ENCODE data around the gene PDIA2. TPM values are rescaled to one million over a fixed set of nuclear protein-coding genes. Genes with fewer than 3 reads are reported as not detected.
"Not testable (repeated sequence)": the region's sequence is repeated elsewhere in the genome, so short reads cannot be mapped to it uniquely, and the experiment has no call there.

PDIA2 gene
- total RNA-seq, 1 experiment from 2014 or later: not detected

DNA sequence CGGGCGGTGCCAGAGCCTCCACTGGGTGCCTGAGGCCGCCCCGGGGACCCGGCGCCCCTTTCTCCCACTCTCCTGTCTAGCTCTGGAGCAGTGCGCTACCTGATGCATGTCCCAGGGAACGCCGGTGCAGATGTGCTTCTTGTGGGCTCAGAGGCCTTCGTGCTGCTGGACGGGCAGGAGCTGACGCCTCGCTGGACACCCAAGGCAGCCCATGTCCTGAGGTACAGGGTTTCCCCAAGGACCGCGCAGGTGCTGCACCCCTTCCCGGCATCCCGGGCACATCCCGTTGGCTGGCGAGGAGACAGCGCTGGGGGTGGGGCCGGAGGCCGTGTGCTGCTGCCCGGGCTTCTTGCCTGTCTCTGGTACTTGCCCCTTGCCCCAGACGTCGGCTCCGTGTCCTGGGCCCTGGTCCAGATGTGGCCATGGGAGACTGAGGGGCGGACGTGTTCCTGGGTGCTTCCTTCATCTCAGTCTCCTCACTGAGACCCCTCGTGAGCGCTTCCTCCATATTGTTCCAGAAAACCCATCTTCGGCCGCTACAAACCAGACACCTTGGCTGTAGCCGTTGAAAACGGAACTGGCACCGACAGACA, 19.7 kb upstream of the PDIA2 start:
- no peak for DNase-seq (ENCODE audit: low spot score)

DNA sequence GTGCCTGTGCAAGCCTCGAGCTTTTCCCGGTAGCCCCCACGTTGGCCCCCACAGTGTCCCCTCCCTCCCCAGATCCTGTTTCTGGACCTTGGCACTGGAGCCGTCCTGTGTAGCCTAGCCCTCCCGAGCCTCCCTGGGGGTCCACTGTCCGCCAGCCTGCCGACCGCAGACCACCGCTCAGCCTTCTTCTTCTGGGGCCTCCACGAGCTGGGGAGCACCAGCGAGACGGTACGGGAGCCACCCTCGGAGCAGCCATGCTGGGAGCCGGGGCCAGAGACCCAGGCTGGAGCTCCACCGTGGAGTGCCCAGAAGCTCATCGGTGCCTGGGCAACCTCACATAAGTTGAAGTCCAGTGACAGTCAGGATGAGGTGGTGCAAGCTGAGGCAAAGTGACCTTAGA, 19.0 kb upstream of the PDIA2 start:
- DNase-seq (ENCODE audit: low spot score): no peak

- no peak for DNase-seq (ENCODE audit: low spot score)
Measured at GRCh38 chr16:264440-264951, 18.5 kb upstream of the PDIA2 start.

GRCh38 chr16:265002-265529, 17.9 kb upstream of the PDIA2 start:
- DNase-seq (ENCODE audit: low spot score): no peak

DNA sequence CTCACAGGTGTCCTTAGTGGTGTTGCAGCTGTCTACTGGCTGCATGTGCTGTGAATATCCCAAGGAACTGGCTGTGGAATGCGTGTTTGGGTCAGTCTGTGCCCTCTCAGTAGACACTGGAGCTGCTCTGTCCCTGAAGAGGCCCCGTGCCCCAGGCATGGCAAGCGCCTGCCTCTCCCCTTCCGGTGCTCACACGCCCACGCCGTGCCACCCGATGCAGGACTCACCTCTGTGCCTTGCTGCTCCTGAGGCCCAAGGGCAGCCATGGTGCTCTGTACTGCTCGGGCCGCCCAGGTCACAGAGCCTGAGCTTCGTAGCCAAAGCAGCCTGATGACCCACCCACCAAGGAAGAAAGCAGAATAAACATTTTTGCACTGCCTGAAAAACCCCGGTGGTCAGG, 17.3 kb upstream of the PDIA2 start:
- DNase-seq (ENCODE audit: low spot score): no peak

DNA sequence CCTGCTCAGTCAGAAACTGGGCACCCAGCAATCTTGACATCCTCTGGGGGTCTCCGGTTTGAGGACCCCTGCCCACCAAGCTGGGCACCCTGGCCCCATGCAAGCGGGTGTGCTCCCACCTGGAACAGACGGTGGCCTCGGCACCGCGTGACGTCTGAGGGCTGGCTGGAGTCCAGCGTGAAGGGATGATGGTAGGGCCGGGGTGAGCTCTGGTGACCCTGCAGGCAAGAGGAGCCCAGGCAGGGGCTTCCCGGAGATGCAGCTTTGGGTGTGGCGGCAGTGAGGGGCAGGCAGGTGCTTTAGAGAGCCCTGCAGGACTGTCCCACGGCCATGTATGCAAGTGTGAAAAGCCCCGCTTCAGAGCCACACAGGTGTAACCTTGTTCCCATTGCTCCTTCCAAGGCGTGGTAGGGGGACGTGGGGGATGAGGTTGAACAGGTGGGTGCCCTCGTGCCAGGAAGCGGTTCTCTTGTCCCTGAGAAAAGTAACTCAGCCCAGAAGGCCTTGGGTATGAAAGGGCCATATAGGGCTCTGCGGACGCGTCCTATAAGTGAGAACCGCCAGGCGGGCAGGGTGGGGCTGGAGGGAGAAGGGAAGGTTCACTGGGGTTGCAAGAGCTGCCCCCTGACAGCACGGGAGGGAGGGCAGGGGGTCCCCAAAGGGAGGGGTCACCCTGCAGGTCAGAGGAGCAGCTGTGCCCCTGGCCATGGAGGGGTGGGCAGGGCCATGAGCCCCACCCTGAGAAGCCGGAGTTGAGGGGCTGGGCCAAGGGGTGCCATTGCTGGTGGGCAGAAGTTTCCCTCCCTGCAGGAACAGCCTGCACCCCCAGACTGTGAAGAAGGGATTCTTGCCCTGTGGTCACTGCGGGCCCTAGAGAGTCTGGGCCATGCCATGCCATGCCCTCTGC, 16.5 kb upstream of the PDIA2 start:
- DNase-seq (ENCODE audit: low spot score): no peak

DNA sequence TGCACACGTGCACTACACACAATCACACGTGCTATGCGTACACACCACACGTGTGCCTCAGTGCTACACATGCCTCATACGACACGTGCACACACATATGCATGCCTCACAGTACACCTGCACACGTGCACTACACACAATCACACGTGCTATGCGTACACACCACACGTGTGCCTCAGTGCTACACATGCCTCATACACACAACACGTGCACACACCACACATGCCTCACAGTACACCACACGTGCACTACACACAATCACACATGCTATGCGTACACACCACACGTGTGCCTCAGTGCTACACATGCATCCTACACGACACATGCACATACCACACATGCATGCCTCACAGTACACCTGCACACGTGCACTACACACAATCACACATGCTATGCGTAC, 15.4 kb upstream of the PDIA2 start:
- not testable (repeated sequence) for DNase-seq (ENCODE audit: low spot score)

GRCh38 chr16:268141-269053, 14.6 kb upstream of the PDIA2 start:
- no peak for DNase-seq (ENCODE audit: low spot score)

DNA sequence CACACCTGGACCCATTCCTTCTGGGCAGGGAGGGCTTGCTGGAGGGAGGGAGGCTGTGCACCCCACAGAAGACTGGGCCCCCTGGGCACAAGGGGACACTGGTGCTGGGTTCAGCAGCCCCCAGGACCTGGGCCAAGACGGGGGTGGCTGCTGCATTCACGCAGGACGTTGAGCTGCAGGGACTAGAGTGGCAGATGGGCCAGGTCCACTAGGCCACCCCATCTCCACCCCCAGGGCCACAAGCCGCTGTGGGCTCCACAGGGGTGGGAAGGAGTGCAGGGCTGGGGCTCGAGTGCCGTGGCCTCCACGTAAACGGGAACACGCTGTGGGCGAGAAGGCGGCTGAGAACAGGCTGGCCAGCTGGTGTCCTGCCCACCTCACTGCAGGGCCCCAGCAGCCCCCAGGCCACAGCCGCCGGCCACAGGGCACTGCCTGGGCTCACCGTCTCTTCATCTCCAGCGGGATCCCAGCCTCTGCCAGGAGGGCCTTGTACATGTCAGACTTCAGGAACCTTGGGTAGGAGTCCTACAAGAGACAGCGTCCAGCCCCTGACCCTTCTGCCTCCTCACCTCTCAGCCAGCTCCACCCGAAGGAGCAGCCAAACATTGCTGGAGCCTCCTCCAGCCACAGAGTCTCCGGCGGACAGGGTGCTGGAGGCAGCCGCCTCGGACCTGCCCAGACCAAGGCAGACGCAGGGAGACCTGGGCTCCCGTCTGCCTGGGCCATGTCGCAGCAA, 13.7 kb upstream of the PDIA2 start:
- no peak for DNase-seq (ENCODE audit: low spot score)

DNA sequence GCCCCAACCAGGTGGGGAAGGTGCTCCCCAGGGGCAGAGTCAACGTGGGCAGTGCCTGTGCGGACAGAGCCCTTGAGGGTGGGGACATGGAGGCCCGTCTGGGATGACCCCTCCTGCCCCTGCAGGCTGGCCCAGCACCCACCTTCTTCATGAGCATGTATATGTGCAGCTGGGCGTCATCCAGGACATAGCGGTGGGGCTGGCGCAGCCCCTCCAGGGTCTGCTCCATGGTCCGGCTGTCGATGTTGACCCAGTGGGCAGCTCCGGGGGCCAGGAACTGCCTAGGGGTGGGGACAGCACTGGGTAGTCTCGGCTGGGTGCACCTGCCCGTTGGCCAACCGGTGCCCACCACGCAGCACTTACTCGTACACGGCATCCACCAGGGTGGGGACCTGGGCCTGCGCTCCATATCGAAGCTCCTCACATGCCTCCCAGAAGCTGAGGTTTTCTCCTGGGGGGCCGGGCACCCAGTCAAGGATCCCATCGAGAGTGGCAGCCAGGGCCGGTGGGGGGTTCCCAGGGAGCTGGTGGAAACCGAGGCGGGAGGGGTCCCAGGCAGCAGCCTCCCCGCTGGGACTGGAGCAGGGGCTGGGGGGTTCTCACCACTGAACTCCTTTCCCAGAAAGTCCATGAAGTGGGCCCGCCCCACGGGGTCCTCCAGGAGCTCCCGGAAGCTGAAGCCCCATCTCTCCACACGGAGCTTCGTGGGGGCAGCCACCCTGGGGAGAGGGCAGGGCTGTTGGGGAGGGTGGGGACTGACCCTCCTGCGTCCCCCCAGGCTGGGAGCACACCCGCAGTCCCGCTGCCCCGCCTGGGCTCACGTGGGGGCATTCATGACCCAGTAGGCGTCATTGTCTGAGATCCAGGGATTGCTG, 12.3 kb upstream of the PDIA2 start:
- no peak for DNase-seq (ENCODE audit: low spot score)

GRCh38 chr16:272633-273546, 10.1 kb upstream of the PDIA2 start:
- DNase-seq (ENCODE audit: low spot score): no peak

DNA sequence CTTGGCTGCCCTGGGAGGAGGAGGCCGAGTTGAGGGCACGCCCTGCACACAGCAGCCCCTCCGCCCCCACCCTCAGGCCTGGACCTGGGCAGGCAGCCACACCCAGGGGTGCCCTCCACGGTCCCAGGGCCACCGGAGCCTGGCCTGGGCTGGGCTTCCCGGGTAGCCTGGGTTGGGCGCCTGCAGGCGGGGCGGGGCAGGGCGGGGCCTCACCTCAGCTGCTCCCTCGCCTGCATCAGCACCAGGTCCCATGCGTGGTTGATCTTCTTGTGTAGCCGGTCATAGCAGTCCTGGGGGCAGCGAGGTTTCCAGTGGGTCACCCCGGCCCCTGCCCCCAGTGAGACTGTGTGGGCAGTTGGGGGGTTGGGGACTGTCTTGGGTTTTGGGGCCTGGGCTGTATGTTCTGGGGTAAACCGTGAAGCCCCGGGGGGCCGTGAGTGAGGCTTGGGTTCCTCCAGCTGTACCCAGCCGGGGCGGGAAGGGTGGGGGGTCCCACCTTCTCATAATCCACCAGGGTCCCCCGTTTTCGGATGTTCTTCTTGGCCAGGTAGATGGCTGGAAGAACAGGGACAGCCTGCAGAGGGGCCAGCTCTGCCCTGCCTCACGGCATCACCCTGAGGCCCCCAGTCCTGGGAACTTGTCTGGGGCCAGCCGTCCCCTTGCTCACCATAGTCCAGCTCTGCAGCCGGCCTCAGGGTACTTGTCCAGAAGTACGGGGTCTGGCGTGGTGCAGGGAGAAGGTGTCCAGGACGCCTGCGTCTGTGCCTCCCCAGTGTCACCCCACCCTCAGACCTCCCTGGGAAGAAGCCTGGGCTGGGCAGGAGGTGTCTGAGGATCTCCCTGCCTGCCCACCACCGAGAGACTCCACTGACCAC, 9.2 kb upstream of the PDIA2 start:
- no peak for DNase-seq (ENCODE audit: low spot score)

- DNase-seq (ENCODE audit: low spot score): no peak
Measured at GRCh38 chr16:275041-275641, 7.8 kb upstream of the PDIA2 start.

- no peak for DNase-seq (ENCODE audit: low spot score)
Measured at GRCh38 chr16:275786-276232, 7.2 kb upstream of the PDIA2 start, which contains the start of gene RGS11. Gene RGS11 (minus strand): TSS chr16:275944. CDS start chr16:275911, 33 bp downstream.

DNA sequence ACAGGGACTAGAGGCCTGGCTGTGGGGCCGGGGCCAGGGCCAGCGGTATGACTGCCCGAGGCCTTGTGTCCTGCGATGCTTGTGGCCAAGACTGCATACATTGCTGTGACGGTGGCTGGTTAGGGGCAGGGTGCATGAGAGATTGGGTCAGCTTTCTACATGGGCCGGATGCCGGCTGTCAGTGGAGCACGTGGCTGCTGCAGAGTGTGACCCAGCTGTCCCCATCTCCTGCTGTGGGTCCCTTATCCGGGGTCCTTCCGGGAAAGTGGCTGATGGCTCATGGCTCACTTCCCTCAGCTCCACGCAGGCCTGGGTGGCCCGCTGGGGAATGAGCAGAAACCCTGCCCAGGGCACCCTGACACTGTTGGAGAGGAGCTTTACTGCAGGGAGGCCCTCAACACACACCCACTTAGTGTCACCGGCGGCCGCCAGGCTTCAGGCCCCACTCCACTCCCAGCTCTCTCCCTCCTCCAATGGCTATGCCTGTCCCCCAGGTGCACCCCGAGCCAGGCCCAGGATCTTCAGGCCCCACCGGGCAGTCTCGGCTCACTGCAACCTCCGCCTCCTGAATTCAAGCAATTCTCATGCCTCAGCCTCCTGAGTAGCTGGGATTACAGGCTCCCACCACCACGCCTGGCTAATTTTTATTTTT, 6.4 kb upstream of the PDIA2 start:
- DNase-seq (ENCODE audit: low spot score): no peak

- DNase-seq (ENCODE audit: low spot score): peak; percentile 35
Measured at GRCh38 chr16:278863-279366, 4.0 kb upstream of the PDIA2 start.

- no peak for DNase-seq (ENCODE audit: low spot score)
Measured at GRCh38 chr16:279531-279930, 3.4 kb upstream of the PDIA2 start.
